ENCODE results near the gene PPP1R37.

- TF ChIP-seq EZH2 (IDR thresholded peaks at IDR 0.05; ENCODE audit: borderline replicate concordance), result peak; percentile 28
- TF ChIP-seq CTCF (IDR thresholded peaks at IDR 0.05; ENCODE audit: poor library complexity), result no peak
- no peak for TF ChIP-seq EZH2phosphoT487 (IDR thresholded peaks at IDR 0.05; ENCODE audit: low read depth, severe bottlenecking, unreplicated experiment)
These were observed 60.5 kb downstream of the PPP1R37 start for GRCh38 chr19:45153339-45154063.
